Mucosa of descending colon (tissue), 3 donors: ENCODE results near the gene RILPL2. TPM values are rescaled to one million over a fixed set of nuclear protein-coding genes. Genes with fewer than 3 reads are reported as not detected.
"Not testable (repeated sequence)": the region's sequence is repeated elsewhere in the genome, so short reads cannot be mapped to it uniquely, and the experiment has no call there.

Experiments used
- ATAC-seq: fragments of 200-7000 bp; cut with Tn5 transposase; one replicate; pipeline ENCODE4 v1.9.1; 2020; ENCODE audit warnings: mild to moderate bottlenecking, moderate library complexity
- DNase-seq, 3 donors: peaks; one replicate each; pipeline ENCODE4 v3.0.0-alpha.2; 2020
- H3K36me3 ChIP-seq: fragments of 200-600 bp; one replicate; pipeline ENCODE4 v1.8.0; 2021; ENCODE audit warnings: low read depth, mild to moderate bottlenecking
- H3K4me1 ChIP-seq: fragments of 200-600 bp; one replicate; pipeline ENCODE4 v1.8.0; 2021; ENCODE audit warnings: low read depth, mild to moderate bottlenecking
- H3K4me3 ChIP-seq: fragments of 200-600 bp; one replicate; pipeline ENCODE4 v1.8.0; 2021; ENCODE audit warnings: mild to moderate bottlenecking
- H3K9me3 ChIP-seq: fragments of 200-600 bp; one replicate; pipeline ENCODE4 v1.8.0; 2021; ENCODE audit warnings: mild to moderate bottlenecking
- CTCF ChIP-seq: fragments of 200-600 bp; IDR thresholded peaks from one replicate; pipeline ENCODE4 v1.8.0; 2022; ENCODE audit warnings: antibody characterized with exemption, mild to moderate bottlenecking
- intact Hi-C, 2 donors: fragments of 100-400 bp; cut with DNase I in 1 of 2; cut with micrococcal nuclease in 1 of 2; formaldehyde crosslinking; loops; one replicate each; pipeline versions ENCODE4 v1.11.0 to v1.11.1; 2022; cut with DNase I, micrococcal nuclease
- total RNA-seq, 3 donors: library from RNA; stranded (reverse); fragmentation: NEBNext Ultra II Directional in 2 of 3; extraction: Animal tissue kit (Norgen Biotek cat#: 25700) in 2 of 3; gene quantifications; one replicate each; pipeline versions ENCODE4 v1.2.1 to v1.2.4, GENCODE V29; 2021 to 2023
- donor health status: DM: no; HTN: no; CAD: no; lungs with moderate emphysema.
- donor health status: DM: no; HTN: no; CAD: no.
- donor health status: DM: no; HTN: yes; CAD: no.

Gene RILPL2
- total RNA-seq, 3 donors from 2014 or later = 0.72 to 4.3 (median 1.6) TPM

GRCh38 chr12:123421314-123421713, 15.2 kb downstream of the RILPL2 start:
- intact Hi-C loops = no loop called here
- no peaks in the 10 kb centered on the region for H3K4me1 ChIP-seq
- ATAC-seq = no peak
- no peaks in the 10 kb centered on the region for H3K36me3 ChIP-seq
- no peak for TF ChIP-seq CTCF
- H3K4me3 ChIP-seq = no peak overlapping the region
- DNase-seq = no peak
- H3K9me3 ChIP-seq = no peaks in the 10 kb centered on the region

DNA sequence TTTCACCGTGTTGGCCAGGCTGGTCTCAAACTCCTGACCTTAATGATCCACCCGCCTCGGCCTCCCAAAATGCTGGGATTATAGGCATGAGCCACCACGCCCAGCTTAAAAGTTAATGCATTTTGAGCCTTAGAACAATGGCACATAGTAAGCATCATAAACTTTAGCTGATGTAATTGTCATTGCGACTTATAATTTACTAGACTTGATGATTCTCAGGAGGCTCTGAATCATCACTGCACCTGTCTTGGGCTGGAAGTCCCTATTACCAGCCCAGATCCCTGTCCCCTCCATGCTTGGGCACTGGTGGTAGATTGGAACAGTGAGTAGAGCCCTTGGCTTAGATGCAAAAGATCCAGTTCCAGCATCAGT, 26.5 kb downstream of the RILPL2 start:
- Histone ChIP-seq H3K9me3 (no peaks in the 10 kb centered on the region), H3K4me3 (no peak overlapping the region), H3K36me3 (no peaks in the 10 kb centered on the region), H3K4me1 (no peaks in the 10 kb centered on the region)
- ATAC-seq (no peak), DNase-seq (no peak)
- TF ChIP-seq CTCF = no peak
- intact Hi-C loops = no loop called here

DNA sequence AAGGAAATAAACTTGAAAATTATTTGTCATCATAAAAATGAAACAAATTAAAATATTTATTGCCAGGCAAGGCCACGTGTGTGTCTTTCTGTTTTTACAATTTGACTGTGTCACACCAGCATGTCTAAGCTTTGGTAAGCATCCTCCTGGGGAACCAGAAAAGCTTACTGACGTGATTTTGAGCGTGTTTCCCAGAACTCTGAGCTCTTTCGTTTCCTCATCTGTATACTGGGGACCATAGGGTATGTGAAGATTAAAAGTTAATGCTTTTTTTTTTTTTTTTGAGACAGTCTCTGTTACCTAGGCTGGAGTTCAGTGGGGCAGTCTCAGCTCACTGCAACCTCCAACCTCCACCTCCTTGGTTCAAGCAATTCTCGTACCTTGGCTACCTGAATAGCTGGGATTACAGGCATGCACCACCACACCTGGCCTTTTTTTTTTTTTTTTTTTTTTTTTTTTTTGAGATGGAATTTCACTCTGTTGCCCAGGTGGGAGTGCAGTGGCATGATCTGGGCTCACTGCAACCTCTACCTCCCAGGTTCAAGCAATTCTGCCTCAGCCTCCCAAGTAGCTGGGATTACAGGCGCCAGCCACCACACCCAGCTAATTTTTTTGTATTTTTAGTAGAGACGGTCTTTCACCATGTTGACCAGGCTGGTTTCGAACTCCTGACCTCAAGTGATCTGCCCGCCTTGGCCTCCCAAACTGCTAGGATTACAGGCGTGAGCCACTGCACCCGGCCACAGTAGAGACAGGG, 27.0 kb downstream of the RILPL2 start:
- H3K4me1 ChIP-seq, ATAC-seq, H3K4me3 ChIP-seq, intact Hi-C loops, DNase-seq, H3K36me3 ChIP-seq, H3K9me3 ChIP-seq: not testable (repeated sequence)

- ATAC-seq, H3K36me3 ChIP-seq: not testable (repeated sequence)
Measured at GRCh38 chr12:123408619-123409018, 27.9 kb downstream of the RILPL2 start.

DNA sequence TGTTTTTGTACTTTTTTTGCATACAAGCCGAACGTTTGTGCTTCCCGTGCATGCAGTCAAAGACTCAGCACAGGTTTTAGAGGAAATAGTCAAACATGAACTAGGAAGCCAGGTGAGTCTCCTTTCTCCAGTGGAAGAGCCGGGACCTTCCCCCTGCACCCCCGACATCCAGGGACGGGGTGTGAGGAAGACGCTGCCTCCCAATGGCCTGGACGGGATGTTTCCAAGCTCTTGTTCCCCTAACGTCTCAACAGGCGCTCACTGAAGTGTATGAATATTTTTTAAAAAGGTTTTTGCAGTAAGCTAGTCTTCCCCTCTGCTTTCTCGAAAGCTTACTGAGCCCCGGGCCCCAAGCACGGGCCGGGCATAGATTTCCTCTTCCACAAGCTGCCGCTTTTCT, 28.6 kb downstream of the RILPL2 start:
- H3K36me3 ChIP-seq, ATAC-seq, H3K4me1 ChIP-seq, DNase-seq, H3K4me3 ChIP-seq, intact Hi-C loops, H3K9me3 ChIP-seq: not testable (repeated sequence)

More at GRCh38 chr12:123408619-123409018, 27.9 kb downstream of the RILPL2 start:
- intact Hi-C loops, H3K4me3 ChIP-seq, H3K4me1 ChIP-seq, H3K9me3 ChIP-seq, DNase-seq: not testable (repeated sequence)

DNA sequence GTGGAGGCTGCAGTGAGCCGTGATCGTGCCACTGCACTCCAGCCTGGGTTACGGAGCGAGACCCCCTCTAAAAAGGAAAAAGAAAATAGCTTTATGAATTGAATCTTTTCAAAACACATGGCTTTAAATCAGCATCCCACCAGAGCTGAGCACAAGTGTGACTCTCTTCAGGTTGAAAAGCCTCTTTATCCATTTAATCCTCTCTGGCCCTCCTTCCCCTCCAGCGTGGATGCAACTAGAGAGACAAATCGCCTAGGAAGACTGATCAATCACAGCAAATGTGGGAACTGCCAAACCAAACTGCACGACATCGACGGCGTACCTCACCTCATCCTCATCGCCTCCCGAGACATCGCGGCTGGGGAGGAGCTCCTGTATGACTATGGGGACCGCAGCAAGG, 29.2 kb downstream of the RILPL2 start:
- ATAC-seq, H3K4me1 ChIP-seq, H3K9me3 ChIP-seq, H3K36me3 ChIP-seq, intact Hi-C loops, H3K4me3 ChIP-seq, DNase-seq: not testable (repeated sequence)

GRCh38 chr12:123404581-123404980, 31.9 kb downstream of the RILPL2 start:
- Histone ChIP-seq H3K9me3 (no peaks in the 10 kb centered on the region), H3K4me3 (no peak overlapping the region), H3K4me1 (no peaks in the 10 kb centered on the region), H3K36me3 (no peaks in the 10 kb centered on the region)
- DNase-seq (no peak), ATAC-seq (no peak)
- TF ChIP-seq CTCF = no peak
- intact Hi-C loops = no loop called here
